ENCODE measurements around the gene MON1A.
"Not testable (repeated sequence)": the region's sequence is repeated elsewhere in the genome, so short reads cannot be mapped to it uniquely, and the experiment has no call there.

Gene MON1A

DNA sequence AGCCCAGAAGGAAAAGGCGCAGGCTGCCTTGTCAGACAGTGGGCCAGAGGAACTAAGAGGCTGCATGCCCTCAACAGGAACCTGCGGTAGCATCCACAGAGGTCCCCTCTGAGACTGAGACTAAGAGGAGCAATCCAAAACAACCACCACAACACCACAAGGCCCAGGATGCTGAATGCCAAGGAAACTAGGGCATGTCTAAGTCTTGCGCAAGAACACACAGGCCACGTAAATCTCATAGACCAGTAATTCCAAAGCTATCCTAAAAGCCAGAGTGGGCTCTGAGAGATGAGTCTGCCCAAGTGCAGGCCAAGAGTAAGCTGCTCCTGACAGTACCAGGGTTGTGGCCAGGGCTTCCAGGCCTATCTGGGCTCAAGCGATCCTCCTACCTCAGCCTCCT is 12.9 kb downstream of the MON1A start:
- DNase-seq: no peak

GRCh38 chr3:49914906-49915305 is 14.7 kb downstream of the MON1A start:
- DNase-seq: peak; percentile 32

DNA sequence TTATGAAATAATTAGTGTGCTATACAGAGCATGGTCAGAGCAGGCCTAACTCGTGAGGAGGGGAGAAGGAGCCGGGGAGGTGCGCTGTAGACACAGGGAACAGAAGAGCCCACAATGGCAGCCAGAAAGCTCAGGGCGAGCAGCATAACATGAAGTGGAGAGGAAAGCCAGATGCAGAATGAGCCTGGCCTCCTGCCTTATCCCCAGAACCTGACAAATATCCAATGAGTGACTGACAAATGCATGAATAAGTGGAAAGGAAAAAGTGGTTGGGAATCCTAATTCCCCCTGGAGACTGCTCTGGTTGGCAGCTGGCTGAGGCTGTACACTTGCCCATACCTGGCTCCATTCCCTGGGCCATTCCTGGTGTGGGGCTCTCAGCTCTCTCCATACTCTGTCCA is 16.7 kb downstream of the MON1A start:
- DNase-seq: no peak

GRCh38 chr3:49911611-49912010 is 18.0 kb downstream of the MON1A start:
- no peak for DNase-seq

DNA sequence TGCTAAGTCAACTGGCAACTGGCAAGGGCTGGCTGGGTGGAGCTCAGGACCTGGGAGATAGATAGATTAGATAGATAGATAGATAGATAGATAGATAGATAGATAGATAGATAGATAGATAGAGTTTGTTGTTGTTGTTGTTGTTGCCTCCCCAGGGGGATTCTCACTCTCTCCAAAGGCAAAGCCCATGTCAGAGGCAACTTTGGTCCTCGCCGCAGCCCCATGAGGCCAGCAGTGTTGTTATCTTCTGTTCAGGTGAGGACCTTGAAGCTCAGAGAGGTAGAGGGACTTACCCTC is 18.5 kb downstream of the MON1A start:
- DNase-seq: no peak

DNA sequence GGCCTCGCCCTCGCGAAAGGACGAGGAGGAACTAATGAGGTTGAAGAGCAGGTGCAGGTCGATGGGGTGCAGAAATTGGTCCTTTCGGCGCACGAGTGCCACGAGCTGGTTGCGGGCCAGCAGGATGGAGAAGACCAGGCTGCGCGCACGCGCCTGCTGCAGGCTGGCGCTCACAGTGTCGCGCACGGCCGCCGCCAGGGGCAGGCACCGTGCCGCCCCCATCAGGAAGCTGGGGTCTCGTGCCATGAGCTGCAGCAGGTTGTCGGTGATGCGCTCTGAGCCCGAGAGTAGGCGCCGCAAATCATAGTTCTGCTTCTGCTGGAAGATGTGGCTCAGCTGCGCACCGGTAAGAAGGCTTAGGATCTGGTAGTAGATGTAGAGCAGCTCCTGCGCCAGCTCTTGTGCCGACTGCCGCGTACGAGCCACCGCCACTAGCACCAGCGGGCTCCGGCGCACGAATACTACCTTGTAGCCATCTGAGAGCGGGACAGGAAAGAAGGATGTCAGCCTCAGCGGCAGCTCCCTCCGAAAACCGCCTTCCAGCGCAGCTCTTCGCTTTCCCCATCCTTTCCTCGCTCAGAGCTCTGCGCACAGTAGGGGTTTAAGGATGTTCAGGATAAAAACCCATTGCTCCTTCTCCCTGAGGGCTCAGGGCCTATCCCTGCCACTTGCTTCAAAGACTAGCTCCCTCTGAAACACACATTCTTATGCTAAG is 19.0 kb downstream of the MON1A start:
- DNase-seq: no peak

- DNase-seq: no peak
Measured at GRCh38 chr3:49908373-49909199, 21.0 kb downstream of the MON1A start.

DNA sequence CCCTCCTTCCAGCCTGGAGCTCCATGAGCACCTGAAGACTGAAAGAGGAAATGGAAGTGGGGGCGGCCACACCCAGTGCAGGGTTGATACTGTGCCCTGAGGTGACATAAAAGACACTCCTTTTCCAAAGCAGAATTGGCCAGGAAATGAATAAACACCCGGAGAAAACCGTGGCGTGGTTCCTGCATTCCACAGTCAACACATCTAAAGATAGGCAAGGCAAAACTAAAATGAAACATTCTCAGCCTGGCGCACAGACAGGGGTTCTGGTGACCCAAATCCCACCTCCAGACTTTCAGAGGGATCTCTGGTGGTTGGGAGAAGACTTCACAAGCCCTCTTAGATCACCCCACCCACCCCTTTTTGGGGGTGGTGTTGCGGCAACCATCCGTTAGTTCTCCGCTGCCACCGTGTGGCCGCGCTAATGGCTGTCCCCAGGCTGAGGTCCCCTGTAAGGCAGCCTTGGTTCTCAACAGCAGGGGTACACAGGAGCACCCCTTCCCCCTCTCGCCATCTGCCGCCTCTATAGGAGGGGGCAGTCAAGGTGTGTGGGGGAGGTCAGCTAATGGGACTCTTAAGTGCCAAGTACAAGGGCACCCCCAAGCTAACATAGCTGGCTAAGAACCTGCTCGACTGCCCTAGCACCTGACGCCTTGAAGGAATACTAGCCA is 23.4 kb downstream of the MON1A start:
- peak; percentile 60 for DNase-seq

DNA sequence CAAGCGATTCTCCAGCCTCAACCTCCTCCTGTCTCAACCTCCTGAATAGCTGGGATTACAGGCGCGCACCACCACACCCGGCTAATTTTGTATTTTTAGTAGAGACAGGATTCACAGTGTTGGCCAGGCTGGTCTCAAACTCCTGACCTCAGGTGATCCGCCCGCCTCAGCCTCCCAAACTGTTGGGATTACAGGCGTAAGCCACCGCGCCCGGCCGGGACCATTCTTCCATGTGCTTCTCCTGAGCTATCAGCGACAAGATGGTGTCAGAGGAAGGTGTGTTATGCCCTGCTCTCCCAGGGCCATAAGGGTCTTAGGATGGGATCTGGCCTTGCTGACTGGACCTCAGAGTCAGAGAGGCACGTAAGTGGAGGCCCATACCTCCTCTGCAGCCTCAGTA is 25.2 kb downstream of the MON1A start:
- not testable (repeated sequence) for DNase-seq

DNA sequence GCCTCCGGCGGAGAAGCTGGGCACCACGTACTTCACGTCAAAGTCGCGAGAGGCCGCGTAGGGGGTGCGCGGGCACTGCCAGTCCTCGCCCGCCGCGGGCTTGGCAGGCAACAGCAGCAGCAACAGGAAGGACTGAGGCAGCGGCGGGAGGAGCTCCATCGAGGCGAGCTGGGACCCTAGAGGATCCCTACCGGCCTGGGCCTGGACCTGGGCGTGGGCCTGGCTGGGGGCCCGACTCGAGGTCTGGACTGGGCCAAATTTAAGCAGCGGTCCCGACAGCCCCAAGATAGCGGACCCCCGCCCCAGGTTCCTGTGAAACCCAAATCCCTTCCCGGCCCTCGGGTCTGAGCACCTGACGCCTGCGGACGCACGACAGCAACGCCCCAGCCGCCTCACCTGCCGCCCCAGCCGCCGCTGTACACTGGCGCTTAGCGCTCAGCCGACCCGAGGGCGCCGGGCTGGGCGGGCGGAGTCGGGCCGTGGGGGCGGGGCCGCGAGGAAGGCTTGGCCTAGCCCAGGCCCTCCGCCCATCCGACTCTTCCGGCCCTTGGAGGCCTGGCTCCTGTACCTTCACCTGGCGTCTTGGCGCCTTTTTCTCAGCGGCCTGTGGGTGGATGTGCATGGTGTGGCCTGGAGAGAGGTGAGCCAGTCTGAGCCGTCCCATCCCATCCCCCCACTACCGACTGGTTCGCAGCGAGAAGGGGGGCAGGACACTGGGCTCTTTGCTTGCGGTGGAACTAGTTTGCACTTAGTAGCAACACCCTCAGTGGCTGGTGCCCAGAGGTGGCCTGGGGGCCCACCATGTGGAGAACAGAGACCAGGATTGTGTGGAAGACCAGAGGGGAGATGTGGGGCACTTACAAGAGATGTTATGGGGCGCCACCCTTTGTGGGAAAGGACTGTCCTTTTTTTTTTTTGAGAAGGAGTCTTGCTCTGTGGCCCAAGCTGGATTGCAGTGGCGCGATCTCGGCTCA is 25.9 kb downstream of the MON1A start, which contains the start of gene MST1R:
MST1R (minus strand) TSS at position 423 of the 974 bp plus-strand sequence; CDS start at position 159, 264 bp downstream.
- DNase-seq: peak; percentile 59

DNA sequence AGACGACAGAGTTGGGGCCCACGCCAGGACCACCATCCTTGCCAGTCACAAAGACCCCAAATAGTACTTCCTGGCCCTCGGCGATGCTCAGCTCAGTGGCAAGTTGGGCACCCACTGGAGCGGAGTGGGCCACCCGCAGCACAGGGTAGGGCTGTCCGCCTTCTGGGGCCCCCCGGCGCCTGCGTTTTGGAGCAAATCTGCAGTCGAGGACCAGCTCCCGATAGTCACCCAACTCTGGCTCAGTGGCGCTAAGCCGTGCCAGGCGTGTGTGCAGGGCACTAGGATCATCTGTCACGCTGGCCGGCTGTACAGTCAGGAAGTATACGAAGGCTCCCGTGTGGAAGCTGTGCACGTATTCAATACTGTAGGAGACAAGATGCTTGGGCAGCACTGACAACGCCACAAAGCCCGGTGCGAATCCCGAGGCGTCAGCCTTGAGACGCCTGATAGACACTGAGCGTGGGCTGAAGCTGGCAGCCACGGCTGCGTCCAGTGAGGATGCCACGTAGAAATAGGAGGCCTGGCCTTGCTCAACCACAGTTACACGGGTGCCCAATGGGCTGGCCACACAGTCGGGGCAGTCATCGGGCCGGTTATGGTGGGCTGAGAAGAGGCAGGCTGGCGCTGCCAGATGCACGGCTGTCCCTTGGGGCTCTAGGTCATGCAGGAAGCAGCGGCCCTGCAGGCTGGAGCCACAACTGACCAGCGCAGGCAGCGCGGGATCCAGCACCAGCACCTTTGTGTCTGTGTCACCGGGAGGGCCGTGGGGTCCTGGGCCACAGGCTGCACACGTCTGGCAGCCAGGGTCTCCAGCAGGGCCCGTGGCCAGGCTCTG is 26.9 kb downstream of the MON1A start:
- DNase-seq: no peak

DNA sequence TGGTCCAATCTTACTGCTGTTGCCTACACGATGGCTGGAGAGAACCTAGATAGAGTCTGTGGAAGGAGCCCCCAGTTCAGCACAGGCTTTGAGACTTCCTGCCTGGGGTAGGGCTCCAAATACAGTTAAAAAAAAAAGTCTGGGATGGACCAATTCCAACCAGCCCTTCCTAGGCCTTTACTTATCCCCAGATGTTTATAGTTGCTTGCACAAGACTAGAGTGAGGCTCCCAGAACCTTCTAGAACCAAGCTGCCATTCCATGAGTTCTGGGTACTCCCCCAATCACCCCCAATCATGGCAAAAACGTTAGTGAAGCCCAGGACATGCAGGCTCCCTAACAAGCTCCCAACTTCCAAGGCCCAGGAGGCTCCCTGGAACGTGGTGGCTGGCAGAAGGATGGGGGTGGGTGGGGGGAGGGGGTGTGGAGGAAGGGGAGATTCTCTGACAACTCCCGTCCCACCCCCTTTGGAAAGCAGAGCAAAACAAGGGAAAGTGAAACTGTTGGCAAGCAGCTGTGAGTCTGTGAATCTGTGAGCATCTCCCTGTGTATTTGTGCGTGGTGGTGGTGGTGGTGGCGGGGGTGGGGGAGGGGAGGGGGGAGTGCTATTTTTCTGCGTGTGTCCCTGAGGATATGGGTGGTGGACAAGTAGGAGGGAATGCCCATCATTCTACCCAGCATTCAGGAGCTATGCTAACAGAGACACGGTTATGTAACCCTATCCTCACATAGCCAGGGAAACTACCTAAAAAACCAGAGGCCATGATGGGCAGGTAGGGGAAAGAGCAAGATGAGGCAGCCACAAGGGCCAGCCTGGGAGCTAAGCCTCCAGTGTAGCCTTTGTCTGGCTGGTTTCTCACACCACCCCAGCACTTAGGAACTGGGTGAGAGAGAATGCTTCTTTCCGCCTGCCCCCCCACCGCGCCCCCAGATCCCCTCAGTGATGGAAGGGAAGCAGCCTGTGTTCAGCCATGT is 28.0 kb downstream of the MON1A start:
- no peak for DNase-seq

- no peak for DNase-seq
Measured at GRCh38 chr3:49900491-49901153, 29.0 kb downstream of the MON1A start.

- no peak for DNase-seq
Measured at GRCh38 chr3:49899815-49900214, 29.8 kb downstream of the MON1A start.

DNA sequence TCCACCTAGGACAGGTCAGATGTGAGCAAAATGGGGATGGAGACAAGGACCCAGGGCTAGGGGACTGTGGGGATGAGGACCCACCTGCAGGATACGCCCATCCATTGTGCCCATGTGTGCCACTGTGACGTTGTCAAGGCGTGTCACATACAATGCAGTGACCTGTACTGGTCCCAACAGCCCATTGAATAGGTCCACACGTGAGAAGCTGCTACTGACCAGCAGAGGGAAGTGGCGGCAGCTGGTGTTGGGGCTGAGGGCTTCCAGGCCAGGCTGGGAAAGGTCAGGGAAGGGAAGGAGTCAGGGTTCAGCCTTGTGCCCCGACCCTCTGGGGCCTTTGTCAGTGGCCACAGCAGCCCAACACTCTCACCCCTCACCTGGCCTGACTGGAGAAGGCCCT is 30.6 kb downstream of the MON1A start:
- no peak for DNase-seq

GRCh38 chr3:49896345-49896744 is 33.3 kb downstream of the MON1A start:
- no peak for DNase-seq

- no peak for DNase-seq
Measured at GRCh38 chr3:49895791-49896190, 33.8 kb downstream of the MON1A start.

- DNase-seq: no peak
Measured at GRCh38 chr3:49889296-49889695, 40.3 kb downstream of the MON1A start.

GRCh38 chr3:49886922-49887265 is 42.7 kb downstream of the MON1A start:
- DNase-seq: no peak

DNA sequence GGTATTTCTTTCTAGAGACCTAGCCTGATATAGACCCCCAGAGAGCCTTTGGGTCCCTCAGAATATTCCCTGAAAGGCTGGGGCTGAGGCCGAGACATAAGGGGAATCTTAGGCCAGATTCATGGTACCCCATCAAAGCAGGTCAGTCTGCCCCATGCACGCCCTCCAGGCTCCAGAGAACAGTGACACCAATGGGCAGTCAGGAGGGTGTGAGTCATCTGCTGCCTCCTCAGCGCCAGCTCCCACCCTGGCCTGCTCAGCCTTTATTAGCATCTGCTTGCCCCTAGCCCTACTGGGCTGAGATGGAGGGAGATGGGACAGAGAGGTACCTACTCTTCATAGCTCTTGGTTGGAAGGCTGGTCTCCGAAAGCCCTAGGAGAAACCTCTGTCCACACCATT is 45.6 kb downstream of the MON1A start:
- DNase-seq: no peak

Measured in suppressor macrophage treated with lipopolysaccharide for 4 hours (primary cell).